IgD-negative memory B cell (primary cell): ENCODE results near the gene ANKRD22. TPM values are rescaled to one million over a fixed set of nuclear protein-coding genes. Genes with fewer than 3 reads are reported as not detected.

Source experiments
- H3K27ac Mint-ChIP-seq, 3 donors: one replicate each; pipeline ENCODE4 v1.8.0; 2020 to 2022; ENCODE audit warnings: mild to moderate bottlenecking in 3 of 3, mixed read lengths in 3 of 3, moderate library complexity in 1 of 3
- H3K27me3 Mint-ChIP-seq: one replicate; pipeline ENCODE4 v1.8.0; 2021; ENCODE audit warnings: mixed read lengths
- H3K36me3 Mint-ChIP-seq: one replicate; pipeline ENCODE4 v1.8.0; 2020; ENCODE audit warnings: mild to moderate bottlenecking, mixed read lengths
- H3K4me1 Mint-ChIP-seq, 3 donors: one replicate each; pipeline ENCODE4 v1.8.0; 2020 to 2022; ENCODE audit warnings: mixed read lengths in 3 of 3, mild to moderate bottlenecking in 1 of 3
- H3K4me3 Mint-ChIP-seq, 4 donors: one replicate each; pipeline ENCODE4 v1.8.0; 2020 to 2022; ENCODE audit warnings: mild to moderate bottlenecking in 4 of 4, mixed read lengths in 4 of 4, moderate library complexity in 3 of 4
- H3K9me3 Mint-ChIP-seq, 3 donors: one replicate each; pipeline ENCODE4 v1.8.0; 2020 to 2021; ENCODE audit warnings: mixed read lengths in 3 of 3, mild to moderate bottlenecking in 1 of 3
- polyA plus RNA-seq: library from polyadenylated mRNA; unstranded; fragments of 300-500 nt; fragmentation: Illumina TruSeq; gene quantifications from one replicate; pipeline ENCODE4 v1.2.3, GENCODE V29; 2021

ANKRD22 gene
- polyA plus RNA-seq, 1 donor from 2014 or later: not detected

GRCh38 chr10:88782222-88782621 lies 69.4 kb downstream of the ANKRD22 start:
- no peaks in the 10 kb centered on the region for H3K4me1 Mint-ChIP-seq
- no peak overlapping the region for H3K4me3 Mint-ChIP-seq
- H3K27ac Mint-ChIP-seq: no peak overlapping the region
- H3K27me3 Mint-ChIP-seq: peaks cover 12% of the 10 kb centered on the region
- no peaks in the 10 kb centered on the region for H3K36me3 Mint-ChIP-seq
- H3K9me3 Mint-ChIP-seq: no peaks in the 10 kb centered on the region

GRCh38 chr10:88781206-88781605 lies 70.4 kb downstream of the ANKRD22 start:
- no peaks in the 10 kb centered on the region for H3K36me3 Mint-ChIP-seq
- H3K9me3 Mint-ChIP-seq: no peaks in the 10 kb centered on the region
- peaks cover 12% of the 10 kb centered on the region for H3K27me3 Mint-ChIP-seq
- H3K27ac Mint-ChIP-seq: no peak overlapping the region
- H3K4me1 Mint-ChIP-seq: no peaks in the 10 kb centered on the region
- H3K4me3 Mint-ChIP-seq: no peak overlapping the region

Other genes with a start within 250 kb of the ANKRD22 start
- gene LIPF, start 187.4 kb downstream of the ANKRD22 start, polyA plus RNA-seq: not detected
- not detected for gene LIPK, start 145.6 kb downstream of the ANKRD22 start, polyA plus RNA-seq
- 0.31 TPM for gene LIPN, start 91.8 kb downstream of the ANKRD22 start, polyA plus RNA-seq
- gene LIPM, start 49.1 kb downstream of the ANKRD22 start, polyA plus RNA-seq: not detected
- 19.0 TPM for gene STAMBPL1, start 28.4 kb upstream of the ANKRD22 start, polyA plus RNA-seq
- gene ACTA2, start 100.9 kb upstream of the ANKRD22 start, polyA plus RNA-seq: 9.4 TPM
- 11.1 TPM for gene FAS, start 139.0 kb upstream of the ANKRD22 start, polyA plus RNA-seq